ENCODE measurements around the gene VPS37B. TPM values are rescaled to one million over a fixed set of nuclear protein-coding genes. Genes with fewer than 3 reads are reported as not detected.

VPS37B gene
- total RNA-seq, 1 experiment from 2014 or later, result 12.3 TPM

DNA sequence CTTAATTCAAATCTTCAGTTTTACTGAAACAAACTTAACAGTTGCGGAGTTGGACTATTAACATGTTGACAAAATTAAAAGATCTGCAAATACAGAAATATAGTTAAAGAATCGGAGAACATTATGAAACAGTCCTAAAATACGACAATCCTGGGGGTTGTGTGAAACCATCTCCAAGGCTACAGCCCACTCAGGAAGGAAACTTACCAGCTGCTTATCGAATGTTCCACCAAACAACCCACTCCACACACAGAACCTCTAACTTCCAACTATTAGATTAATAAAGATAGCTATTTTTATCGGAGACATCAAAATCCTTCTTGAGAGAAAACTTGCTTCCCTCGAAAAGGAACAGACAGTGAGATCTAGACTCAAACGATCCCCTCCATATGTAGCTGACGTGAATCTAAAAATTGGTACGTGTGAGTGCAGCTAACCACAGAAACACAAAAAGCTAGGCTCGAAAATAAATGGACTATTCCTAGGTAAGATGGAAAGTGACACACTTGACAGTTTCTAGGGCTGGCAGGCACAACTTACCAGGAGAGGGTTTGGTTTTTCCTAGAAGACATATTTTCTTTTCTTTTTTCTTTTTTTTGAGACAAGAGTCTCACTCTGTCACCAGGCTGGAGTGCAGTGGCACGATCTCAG lies 12.9 kb downstream of the VPS37B start:
- no peak overlapping the region for H3K14ac ChIP-seq (ENCODE audit: insufficient read depth, low read length)
- no peak overlapping the region for H2AK5ac ChIP-seq (ENCODE audit: insufficient read length, low read length)
- no peak overlapping the region for H3K9ac ChIP-seq (ENCODE audit: extremely low read depth, insufficient read length, low read length)
- Mint-ChIP-seq H3K4me3 (no peak overlapping the region), H3K36me3 (ENCODE audit: insufficient read depth in 1 of 3, low read depth in 3 of 3) (0 out of 7 replicates have a peak, but pooled peaks cover 0 to 2% (median 0%) of the 10 kb centered on the region in 3 experiments), H3K27ac (no peak overlapping the region), H3K27me3 (ENCODE audit: low read depth) (peaks cover 98% of the 10 kb centered on the region), H3K4me1 (peaks cover 19 to 37% of the 10 kb centered on the region in 2 experiments), H3K9me3 (no peaks in the 10 kb centered on the region)
- H3K56ac ChIP-seq (ENCODE audit: insufficient read length, low read depth, low read length), result no peak overlapping the region
- H2BK120ac ChIP-seq (ENCODE audit: low read depth, low read length, poor library complexity, severe bottlenecking), result no peak overlapping the region
- no peaks in the 10 kb centered on the region for H4K20me1 ChIP-seq (ENCODE audit: control insufficient read depth, insufficient read depth, insufficient read length)
- no peak overlapping the region for H3K4ac ChIP-seq (ENCODE audit: low read depth, low read length)
- no peak overlapping the region for H4K5ac ChIP-seq (ENCODE audit: insufficient read length, low read depth, low read length)
- H3K27ac ChIP-seq (ENCODE audit: insufficient read length, low read depth, low read length), result no peak overlapping the region
- no peak overlapping the region for H3K23ac ChIP-seq (ENCODE audit: insufficient read length, low read depth, low read length)
- no peaks in the 10 kb centered on the region for H3K23me2 ChIP-seq (ENCODE audit: insufficient read length, low read depth, low read length, poor library complexity, severe bottlenecking)
- peaks cover 11% of the 10 kb centered on the region; the same call in 1 of the 2 replicates for H3K27me3 ChIP-seq (ENCODE audit: insufficient read depth, low read length)
- H2BK20ac ChIP-seq (ENCODE audit: low read depth, low read length, poor library complexity, severe bottlenecking), result no peak overlapping the region
- H4K8ac ChIP-seq (replicated peaks; ENCODE audit: insufficient read length, low read depth, low read length), result no peak overlapping the region
- no CpG with 5 or more reads among the region's 11 CpGs for WGBS (ENCODE audit: extremely low coverage, insufficient read length, low lambda C conversion rate)
- no peak overlapping the region for H3K18ac ChIP-seq (ENCODE audit: insufficient read length, low read depth, low read length)
- no peak overlapping the region for H2BK5ac ChIP-seq (ENCODE audit: insufficient read length, low read length)
- no peak overlapping the region for H4K91ac ChIP-seq (ENCODE audit: insufficient read length, low read depth, low read length)
- H3K79me1 ChIP-seq (ENCODE audit: insufficient read depth, low read depth, low read length, poor library complexity, severe bottlenecking), result no peaks in the 10 kb centered on the region
- no peak overlapping the region for H3K4me2 ChIP-seq (ENCODE audit: insufficient read depth, insufficient read length, low read length)
- no peak for DNase-seq
- TF ChIP-seq, protein P1, sequence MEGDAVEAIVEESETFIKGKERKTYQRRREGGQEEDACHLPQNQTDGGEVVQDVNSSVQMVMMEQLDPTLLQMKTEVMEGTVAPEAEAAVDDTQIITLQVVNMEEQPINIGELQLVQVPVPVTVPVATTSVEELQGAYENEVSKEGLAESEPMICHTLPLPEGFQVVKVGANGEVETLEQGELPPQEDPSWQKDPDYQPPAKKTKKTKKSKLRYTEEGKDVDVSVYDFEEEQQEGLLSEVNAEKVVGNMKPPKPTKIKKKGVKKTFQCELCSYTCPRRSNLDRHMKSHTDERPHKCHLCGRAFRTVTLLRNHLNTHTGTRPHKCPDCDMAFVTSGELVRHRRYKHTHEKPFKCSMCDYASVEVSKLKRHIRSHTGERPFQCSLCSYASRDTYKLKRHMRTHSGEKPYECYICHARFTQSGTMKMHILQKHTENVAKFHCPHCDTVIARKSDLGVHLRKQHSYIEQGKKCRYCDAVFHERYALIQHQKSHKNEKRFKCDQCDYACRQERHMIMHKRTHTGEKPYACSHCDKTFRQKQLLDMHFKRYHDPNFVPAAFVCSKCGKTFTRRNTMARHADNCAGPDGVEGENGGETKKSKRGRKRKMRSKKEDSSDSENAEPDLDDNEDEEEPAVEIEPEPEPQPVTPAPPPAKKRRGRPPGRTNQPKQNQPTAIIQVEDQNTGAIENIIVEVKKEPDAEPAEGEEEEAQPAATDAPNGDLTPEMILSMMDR (conservative IDR thresholded peaks at IDR 0.05), result no peak
- no peak overlapping the region for H2BK15ac ChIP-seq (ENCODE audit: low read depth, low read length)
- H3K4me1 ChIP-seq (ENCODE audit: insufficient read depth, low read length), result no peaks in the 10 kb centered on the region
- no peak overlapping the region for H2AFZ ChIP-seq (ENCODE audit: low read length)
- no peak overlapping the region for H3T11ph ChIP-seq (ENCODE audit: low read length)
- H3K79me2 ChIP-seq (ENCODE audit: insufficient read depth, low read length), result 0 out of 2 replicates have a peak, but pooled peaks cover 2% of the 10 kb centered on the region
- H3K9me3 ChIP-seq (ENCODE audit: control insufficient read depth, low read depth, low read length), result no peaks in the 10 kb centered on the region
- no peak overlapping the region for H2BK12ac ChIP-seq (ENCODE audit: insufficient read length, low read depth, low read length)
